GM10248 (cell line): ENCODE data around the gene PHF2.

Source experiments
- CTCF ChIA-PET: fragments of 300-600 bp; sonication (Branson Sonifier 250); formaldehyde crosslinking; extraction: SDS; loops from one replicate; lab custom pipeline; 2021; ENCODE audit warnings: antibody characterized with exemption; lab: Yijun Ruan, JAX
- POLR2A ChIA-PET: fragments of 350-650 bp; sonication (Branson Sonifier 250); formaldehyde crosslinking; extraction: SDS; loops from one replicate; lab custom pipeline; 2020; ENCODE audit warnings: antibody characterized with exemption; lab: Yijun Ruan, JAX
- DNase-seq: peaks from one replicate; pipeline ENCODE4 v3.0.0; 2012; ENCODE audit errors: extremely low spot score
- CTCF ChIP-seq: IDR thresholded peaks from 2 replicates; pipeline ENCODE4 v1.5.1; 2012; ENCODE audit warnings: mild to moderate bottlenecking, low read depth; ENCODE audit errors: extremely low read depth, missing control alignments, control extremely low read depth

Gene PHF2

GRCh38 chr9:93681269-93682154 is 105.1 kb downstream of the PHF2 start:
- POLR2A ChIA-PET: no interaction called here
- CTCF ChIA-PET: interaction anchor here (0.9 to 7.3 kb wide), 18 partner anchors 9 to 551 kb away, joined by 3 to 58 read pairs (median 5); no protein-coding TSS in a partner anchor
- DNase-seq: peak; percentile 13
- TF ChIP-seq CTCF: no peak

GRCh38 chr9:93682155-93682968 is 106.0 kb downstream of the PHF2 start:
- peak; percentile 79 for DNase-seq
- peak; percentile 81 for TF ChIP-seq CTCF
- ChIA-PET POLR2A (no interaction called here), CTCF (interaction anchor here (0.9 to 7.3 kb wide), 17 partner anchors 9 to 524 kb away, joined by 3 to 58 read pairs (median 4); no protein-coding TSS in a partner anchor)

- TF ChIP-seq CTCF: no peak
- ChIA-PET CTCF (interaction anchor here (1.0 to 7.3 kb wide), 7 partner anchors 16 to 526 kb away, joined by 3 to 58 read pairs (median 12); no protein-coding TSS in a partner anchor), POLR2A (no interaction called here)
- peak; percentile 7 for DNase-seq
Observed at GRCh38 chr9:93683331-93684134, 107.1 kb downstream of the PHF2 start.

GRCh38 chr9:93684161-93684765 is 107.9 kb downstream of the PHF2 start:
- DNase-seq: no peak
- ChIA-PET POLR2A (no interaction called here), CTCF (interaction anchor here (1.6 to 7.3 kb wide), 3 partner anchors 15 to 318 kb away, joined by 3 to 58 read pairs (median 38); no protein-coding TSS in a partner anchor)
- no peak for TF ChIP-seq CTCF

GRCh38 chr9:93684806-93685543 is 108.6 kb downstream of the PHF2 start:
- DNase-seq: peak; percentile 11
- ChIA-PET CTCF (no interaction called here), POLR2A (no interaction called here)
- TF ChIP-seq CTCF: no peak
